ENCODE data around the gene IMPDH1.

The IMPDH1 gene

DNA sequence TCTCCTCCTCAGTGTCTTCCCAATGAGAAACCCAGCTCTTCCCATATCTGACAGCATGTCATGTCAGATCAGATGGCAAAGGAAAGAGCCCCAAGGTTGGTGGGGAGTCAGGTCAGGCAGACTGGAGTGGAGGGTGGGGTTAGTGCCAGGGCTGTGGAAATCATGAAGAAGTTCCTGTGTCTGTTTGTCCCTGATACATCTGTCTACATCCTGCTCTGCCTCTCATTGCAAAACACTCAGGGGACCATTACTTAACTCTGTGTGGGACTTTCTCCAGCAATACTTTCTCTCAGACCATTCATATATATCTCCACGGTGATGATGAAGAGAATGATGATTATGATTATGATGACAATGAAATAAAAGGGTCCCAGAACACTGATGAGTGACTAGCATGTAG, 51.5 kb downstream of the IMPDH1 start:
- no peak for DNase-seq

DNA sequence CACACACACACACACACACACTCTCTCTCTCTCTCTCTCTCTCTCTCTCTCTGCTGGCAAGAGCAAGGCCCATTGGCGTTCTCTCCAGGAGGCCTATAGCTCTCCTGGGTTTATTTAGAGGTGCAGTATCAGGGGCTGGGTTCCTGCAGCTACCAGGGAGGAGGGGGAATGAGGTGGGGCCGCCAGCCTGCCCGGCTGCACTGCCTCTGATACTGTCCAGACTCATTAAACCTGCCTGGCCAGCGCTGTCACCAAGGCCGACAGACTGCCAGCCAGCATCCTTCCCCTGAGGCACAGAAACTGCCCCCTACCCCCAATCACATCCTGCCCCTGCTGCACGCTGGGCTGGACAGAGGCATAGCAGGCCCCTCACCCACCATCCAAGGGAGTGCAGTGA, 52.6 kb downstream of the IMPDH1 start:
- DNase-seq = no peak

GRCh38 chr7:128356546-128357216, 53.1 kb downstream of the IMPDH1 start:
- DNase-seq = no peak

DNA sequence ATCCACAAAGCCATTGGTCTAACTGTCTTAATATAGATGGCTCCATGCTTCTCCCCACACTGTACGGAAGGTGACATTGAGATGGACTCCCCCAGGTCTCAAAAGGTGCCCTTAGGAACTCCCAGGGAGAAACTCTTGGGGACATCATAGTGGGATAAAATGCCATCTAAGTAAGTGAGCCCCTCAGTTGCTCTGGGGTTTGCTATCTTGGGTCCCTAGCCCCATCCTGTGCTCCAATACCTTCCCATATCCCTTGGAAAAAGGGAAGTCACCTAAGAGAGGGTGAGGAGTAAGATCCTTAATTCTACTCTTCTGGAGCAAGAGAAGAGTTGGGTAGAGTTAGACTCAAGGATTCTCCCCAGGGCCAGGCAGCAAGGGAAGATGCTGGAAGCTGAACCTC, 56.2 kb downstream of the IMPDH1 start:
- no peak for DNase-seq

- no peak for DNase-seq
These were observed 56.6 kb downstream of the IMPDH1 start for GRCh38 chr7:128353189-128353588.

DNA sequence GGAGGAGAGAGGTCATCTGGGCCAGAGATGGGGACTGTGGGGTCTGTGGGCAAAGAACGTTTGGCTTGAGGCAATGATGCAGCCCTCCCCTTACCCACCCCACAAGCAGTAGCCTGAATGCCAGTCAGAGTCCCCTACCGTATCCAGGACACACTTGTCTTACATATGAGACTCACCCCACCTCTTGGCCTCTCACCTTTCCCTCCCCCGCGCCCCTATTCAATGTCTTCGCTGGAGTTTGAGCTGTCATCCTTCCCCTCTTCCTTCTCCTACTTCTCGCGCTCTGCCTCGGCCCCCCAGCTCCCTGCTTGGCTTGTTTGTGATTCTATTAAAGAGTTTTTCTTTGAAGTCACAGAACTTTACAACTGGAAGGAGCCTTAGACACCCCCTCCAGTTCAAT, 57.1 kb downstream of the IMPDH1 start:
- no peak for DNase-seq

GRCh38 chr7:128352153-128352537, 57.6 kb downstream of the IMPDH1 start:
- DNase-seq = peak; percentile 72

- peak; percentile 72 for DNase-seq
These were observed 58.3 kb downstream of the IMPDH1 start for GRCh38 chr7:128351296-128352152.

DNA sequence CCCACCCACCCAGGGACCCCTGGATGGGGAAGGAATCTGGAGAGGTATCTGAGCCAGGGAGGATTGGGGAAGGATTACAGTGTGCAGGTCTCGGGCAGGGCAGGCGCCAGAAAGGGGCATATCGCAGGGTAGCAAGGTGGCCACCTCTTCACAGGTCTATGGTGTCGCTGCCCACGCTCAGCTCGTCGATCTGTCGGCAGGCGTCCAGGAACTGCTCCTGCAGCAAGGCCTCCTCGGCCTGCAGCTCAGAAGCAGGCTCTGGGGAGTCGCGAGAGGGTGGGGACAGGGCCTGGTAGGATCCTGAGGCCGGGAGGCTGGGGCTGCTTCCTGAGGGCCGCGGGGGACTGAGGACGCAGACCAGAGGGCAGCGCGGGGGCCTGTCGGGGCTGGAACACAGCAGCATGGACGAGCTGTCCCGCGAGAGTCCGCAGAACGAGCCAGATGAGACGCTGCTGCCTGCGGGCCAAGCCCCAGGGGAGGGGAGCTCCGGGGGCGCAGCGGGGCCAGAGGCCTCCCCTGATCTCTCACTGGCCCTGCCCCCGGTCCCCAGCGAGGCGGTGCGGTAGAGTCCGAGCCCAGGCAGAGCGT, 59.0 kb downstream of the IMPDH1 start:
- no peak for DNase-seq

- no peak for DNase-seq
These were observed 60.3 kb downstream of the IMPDH1 start for GRCh38 chr7:128349466-128349825.

- peak; percentile 42 for DNase-seq
These were observed 62.1 kb downstream of the IMPDH1 start for GRCh38 chr7:128347647-128348097.

DNA sequence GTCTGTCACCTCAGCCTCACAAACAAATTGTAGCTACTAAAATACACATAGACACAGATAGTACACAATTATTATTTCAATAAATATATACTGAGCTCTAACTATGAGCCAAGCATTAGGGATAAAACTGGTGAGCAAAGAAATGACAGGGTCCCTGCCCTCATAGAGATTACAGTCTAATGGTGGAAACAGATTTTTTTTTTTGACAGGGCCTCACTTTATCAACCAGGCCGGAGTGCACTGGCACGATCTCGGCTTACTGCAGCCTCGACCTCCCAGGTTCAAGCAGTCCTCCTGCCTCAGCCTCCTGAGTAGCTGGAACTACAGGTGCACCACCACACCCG, 65.4 kb downstream of the IMPDH1 start:
- no peak for DNase-seq

DNA sequence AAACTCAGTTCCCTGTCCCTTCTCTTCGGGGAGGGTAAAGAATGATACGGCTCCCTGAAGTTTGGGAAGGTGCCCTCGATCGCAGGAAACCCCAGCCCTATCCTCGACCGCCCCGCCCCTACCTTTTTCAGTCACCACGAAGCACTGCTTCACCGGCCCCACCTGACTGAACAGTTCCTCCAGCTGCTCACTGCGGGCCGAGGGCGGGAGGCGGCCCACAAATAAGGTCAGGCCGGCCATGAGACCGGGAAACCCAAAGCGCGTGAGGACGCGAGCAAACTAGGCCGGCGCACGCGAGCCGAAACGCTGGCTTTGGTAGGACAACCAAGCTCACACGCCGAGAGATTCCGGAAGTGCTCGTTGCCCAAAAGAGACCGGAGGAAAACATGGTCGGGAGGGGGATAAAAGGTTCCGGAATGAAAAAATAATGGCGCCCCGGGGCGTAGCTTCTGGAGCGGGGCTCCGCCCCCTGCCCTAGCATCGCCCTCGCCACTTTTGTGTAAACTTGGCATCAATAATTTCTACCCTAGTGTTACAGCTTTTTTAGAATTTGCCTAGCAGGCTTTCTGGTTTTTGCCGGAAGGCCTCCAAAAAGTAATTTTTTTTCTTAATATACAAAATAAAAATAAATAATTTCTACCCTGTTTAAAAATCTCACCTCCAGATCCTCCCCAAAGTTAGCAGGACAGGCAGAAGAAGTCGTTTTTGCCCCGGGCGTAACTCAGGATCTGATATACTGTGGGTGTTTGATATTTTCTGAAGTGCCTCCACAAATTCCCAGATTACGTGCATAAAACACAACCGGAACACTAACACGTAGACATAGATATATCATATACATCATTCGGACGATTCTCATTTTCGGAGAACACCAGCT, 66.0 kb downstream of the IMPDH1 start, which contains the start of gene RBM28:
Gene RBM28, minus strand, starts transcription at position 355 of the 877 bp plus-strand sequence. Its CDS starts 115 bp downstream, at position 240.
- DNase-seq = peak; percentile 96

All from NCI-H69 (cell line).